Putamen (tissue), 1 donor: Measurements from ENCODE around the gene CD209.
"Not testable (repeated sequence)": the region's sequence is repeated elsewhere in the genome, so short reads cannot be mapped to it uniquely, and the experiment has no call there.

ENCODE experiments used
- DNase-seq: peaks from one replicate; pipeline ENCODE4 v3.0.0-alpha.2; 2016; ENCODE audit warnings: low spot score

The CD209 gene

DNA sequence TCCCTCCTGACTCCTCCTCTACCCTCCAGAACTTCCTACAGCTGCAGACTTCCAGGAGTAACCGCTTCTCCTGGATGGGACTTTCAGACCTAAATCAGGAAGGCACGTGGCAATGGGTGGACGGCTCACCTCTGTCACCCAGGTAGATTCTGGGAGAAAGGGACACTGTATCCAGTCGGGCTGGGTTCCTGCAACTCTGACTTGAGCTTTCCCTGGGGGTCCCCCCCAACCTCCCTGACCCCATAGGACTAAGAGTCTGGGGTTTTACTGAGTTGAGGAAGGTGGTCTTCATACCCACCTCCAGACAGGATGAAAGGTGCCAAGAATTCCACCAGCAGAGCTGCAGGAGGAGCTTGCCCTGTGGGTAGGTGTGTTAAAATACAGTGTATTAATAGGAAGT, 20.2 kb upstream of the CD209 start:
- no peak for DNase-seq

- DNase-seq, result no peak
Measured at GRCh38 chr19:7766535-7766934, 19.2 kb upstream of the CD209 start.

GRCh38 chr19:7765043-7765442, 17.7 kb upstream of the CD209 start:
- not testable (repeated sequence) for DNase-seq

- DNase-seq, result not testable (repeated sequence)
Measured at GRCh38 chr19:7764157-7764556, 16.8 kb upstream of the CD209 start.

DNA sequence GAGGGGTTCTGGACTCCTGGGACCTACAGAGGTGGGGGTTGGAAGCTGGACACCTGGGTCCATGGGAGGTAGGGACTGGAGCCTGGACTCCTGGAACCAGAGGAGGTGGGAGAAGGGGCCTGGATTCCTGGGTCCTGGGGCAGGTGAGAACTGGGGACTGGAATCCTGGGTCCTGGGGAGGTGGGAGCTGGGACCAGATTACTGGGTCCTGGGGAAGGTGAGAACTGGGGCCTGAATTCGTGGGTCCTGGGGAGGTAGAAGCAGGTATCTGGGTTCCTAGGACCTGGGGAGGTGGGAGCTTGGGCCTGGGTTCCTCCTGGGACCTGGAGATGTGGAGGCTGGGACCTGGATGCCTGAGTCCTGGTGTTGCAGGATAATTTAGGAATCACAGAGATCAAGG, 16.4 kb upstream of the CD209 start:
- DNase-seq, result no peak

GRCh38 chr19:7762719-7763293, 15.5 kb upstream of the CD209 start, which contains the start of gene CLEC4M:
CLEC4M (plus strand) TSS chr19:7763243; CDS start chr19:7763267, 24 bp downstream.
- no peak for DNase-seq

GRCh38 chr19:7759156-7759555, 11.8 kb upstream of the CD209 start:
- DNase-seq, result no peak

GRCh38 chr19:7757358-7757757, 10.0 kb upstream of the CD209 start:
- DNase-seq, result no peak

DNA sequence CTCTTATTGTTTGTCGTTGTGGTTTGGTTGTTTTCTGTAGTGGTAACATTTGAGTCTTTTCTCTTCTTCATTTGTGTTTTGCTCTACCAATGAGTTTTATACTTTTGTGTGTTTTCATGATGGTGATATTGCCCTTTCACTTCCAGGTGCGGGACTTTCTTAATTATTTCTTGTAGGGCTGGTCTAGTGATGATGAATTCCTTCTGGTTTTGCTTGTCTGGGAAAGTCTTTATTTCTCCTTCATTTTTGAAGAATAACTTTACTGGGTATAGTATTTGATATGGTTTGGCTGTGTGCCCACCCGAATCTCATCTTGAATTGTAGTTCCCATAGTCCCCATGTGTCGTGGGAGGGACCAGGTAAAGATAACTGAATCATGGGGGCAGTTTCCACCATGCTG, 8.9 kb upstream of the CD209 start:
- DNase-seq, result no peak

GRCh38 chr19:7751157-7751783, 3.9 kb upstream of the CD209 start:
- no peak for DNase-seq

GRCh38 chr19:7748756-7749155, 1.4 kb upstream of the CD209 start:
- no peak for DNase-seq

GRCh38 chr19:7748171-7748570, 837 bp upstream of the CD209 start:
- DNase-seq, result no peak

GRCh38 chr19:7746306-7746705, 1.0 kb downstream of the CD209 start:
- DNase-seq, result not testable (repeated sequence)

DNA sequence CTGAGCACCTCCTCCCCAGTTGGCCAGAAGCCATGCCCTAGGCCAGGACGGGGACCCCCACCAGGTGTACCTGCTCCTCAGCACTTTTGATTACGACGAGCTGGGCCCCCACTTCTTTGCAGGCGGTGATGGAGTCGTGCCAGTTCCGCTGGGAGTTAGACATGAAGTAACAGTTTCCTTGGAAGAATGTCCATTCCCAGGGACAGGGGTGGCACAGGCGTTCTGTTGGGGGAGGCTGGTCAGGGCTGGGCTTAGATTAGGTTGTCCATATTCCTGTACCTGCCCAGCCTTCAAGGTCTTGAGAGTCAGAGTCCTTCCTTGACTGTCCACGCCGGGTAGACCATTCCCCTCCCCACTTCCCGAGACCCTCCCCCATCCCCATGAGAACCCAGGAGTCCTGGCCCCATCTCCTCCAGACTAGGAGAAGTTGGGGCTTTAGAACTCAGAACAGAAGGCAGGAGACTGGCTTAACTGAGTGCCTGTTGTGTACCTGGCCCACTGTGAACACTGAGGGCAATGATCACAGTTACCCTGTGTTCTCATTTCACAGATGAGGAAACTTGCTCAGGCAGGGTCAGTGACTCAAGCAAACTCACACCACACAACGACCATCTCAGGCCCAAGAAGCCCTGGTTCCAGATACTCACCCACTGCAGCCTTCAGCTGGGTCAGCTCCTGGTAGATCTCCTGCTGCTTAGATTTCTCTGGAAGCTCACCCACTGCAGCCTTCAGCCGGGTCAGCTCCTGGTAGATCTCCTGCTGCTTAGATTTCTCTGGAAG, 2.3 kb downstream of the CD209 start:
- no peak for DNase-seq

DNA sequence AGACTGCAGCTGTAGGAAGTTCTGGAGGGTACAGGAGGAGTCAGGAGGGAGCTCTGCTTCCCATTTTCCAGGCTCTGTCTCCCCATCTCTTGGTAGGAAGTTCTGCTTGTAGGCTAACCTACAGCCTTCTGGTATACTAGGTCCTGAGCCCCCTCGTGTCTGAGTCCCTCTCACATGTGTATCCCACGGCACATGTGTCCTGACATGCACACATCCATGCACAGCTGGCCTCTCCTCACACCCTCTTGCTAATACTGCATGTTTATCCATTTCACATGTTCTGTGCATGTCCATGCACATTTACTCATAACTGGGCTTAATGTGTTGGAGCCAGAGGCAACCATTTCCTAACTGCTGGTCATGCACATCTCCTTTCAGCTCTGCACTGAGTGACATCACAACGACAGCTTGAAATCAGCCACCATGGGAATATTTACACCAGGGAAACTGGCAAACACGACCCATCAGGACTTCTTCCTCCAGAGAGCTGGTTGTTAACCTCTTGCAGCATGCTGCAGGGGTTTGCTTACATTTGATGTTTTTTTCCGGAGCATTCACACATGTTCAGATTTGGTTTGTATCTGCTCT, 3.0 kb downstream of the CD209 start:
- DNase-seq, result no peak

DNA sequence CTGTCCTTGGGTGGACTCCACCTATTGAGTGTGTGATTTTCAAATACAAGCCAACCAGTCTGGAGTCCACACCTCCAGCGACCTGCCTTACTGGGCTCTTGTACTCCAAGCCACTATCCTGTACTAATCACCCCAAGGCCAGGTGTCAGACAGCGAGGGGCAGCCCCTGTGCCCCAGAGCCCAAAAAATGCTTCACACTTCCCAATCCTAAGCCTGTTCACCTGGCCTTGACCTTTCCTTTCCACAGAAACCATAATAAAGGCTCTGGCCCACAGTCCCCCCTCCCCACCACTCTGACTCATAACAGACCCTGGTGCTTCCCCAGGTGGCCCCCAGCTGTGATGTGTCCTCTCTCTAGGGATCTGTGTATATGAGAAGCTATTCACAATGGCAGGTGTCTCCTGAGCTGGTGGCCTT, 3.9 kb downstream of the CD209 start:
- no peak for DNase-seq

DNA sequence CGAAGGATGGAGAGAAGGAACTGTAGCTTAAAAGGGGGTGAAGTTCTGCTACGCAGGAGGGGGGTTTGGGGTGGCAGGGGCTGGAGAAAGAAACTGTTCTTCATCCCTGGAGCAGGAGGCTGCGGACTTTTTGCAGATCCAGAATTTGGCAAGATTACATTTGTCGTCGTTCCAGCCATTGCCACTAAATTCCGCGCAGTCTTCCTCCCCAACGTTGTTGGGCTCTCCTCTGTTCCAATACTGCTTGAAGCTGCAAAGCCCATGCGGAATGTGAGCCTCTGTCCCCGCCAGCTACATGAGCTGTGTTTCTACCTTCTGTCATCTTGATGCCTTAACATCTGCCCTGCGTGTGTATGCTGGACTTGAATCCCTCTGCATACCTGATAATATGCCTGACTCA, 4.3 kb downstream of the CD209 start:
- DNase-seq, result no peak

GRCh38 chr19:7742575-7742974, 4.8 kb downstream of the CD209 start:
- DNase-seq, result no peak

DNA sequence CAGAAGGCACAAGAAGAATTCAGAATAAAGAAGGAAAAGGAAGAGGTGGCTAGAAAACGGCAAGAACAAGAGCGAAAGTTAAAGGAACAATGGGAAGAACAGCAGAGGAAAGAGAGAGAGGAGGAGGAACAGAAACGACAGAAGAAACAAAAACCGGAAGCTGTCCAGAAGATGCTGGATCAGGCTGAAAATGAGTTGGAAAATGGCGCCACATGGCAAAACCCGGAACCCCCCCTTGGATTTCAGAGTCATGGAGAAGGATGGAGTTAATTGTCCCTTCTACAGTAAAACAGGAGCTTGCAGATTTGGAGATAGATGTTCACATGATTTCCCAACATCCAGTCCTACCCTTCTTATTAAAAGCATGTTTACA, 6.7 kb downstream of the CD209 start:
- DNase-seq, result no peak

GRCh38 chr19:7739801-7740681, 7.3 kb downstream of the CD209 start:
- DNase-seq, result no peak

DNA sequence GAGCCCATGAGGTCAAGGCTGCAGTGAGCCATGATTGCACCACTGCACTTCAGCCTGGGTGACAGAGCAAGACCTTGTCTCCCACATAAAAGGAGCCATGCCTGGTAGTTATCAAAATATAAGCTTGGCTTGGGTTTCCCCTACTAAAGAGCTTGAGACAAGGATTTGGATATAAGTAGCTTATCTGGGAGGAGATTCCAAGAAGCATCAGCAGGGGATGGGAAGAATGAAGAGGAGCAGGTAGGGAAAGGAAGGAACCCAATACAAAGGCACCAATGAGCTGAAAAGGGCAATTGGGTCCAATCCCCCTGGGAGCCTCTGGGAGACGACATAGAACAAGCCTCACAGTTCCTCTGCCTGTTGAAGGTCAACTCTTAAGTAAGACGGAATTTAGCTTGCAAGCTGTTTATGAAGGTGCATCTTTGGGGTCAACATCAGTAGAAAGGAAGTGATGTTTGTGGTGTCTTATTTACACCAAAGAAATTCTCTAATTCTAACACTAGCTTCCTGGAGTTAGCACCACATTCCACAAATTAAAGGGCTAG, 8.1 kb downstream of the CD209 start:
- no peak for DNase-seq

- DNase-seq, result no peak
Measured at GRCh38 chr19:7738023-7738422, 9.3 kb downstream of the CD209 start.
